T-cell (primary cell): Measurements from ENCODE around the gene HECA. TPM values are rescaled to one million over a fixed set of nuclear protein-coding genes. Genes with fewer than 3 reads are reported as not detected.
"Not testable (repeated sequence)": the region's sequence is repeated elsewhere in the genome, so short reads cannot be mapped to it uniquely, and the experiment has no call there.

ENCODE experiments used
- ATAC-seq, 4 experiments: fragments of 200-7000 bp in 3 of 4; fragments of 150-1000 bp in 1 of 4; cut with Tn5 transposase; replicated peaks in 1 of 4; 1 replicate in 3 of 4; 2 replicates in 1 of 4; pipeline ENCODE4 v1.10.0; 2021; ENCODE audit warnings: moderate library complexity in 3 of 4, mild to moderate bottlenecking in 2 of 4, moderate number of reproducible peaks in 1 of 4
- CTCF ChIA-PET, 2 donors: fragments of 300-600 bp; sonication (Branson Sonifier 250); formaldehyde crosslinking; loops; one replicate each; lab custom pipeline; 2022; ENCODE audit warnings: antibody characterized with exemption in 2 of 2; lab: Charles Lee
- POLR2A ChIA-PET, 2 donors: fragments of 300-600 bp; sonication (Branson Sonifier 250); formaldehyde crosslinking; loops; one replicate each; lab custom pipeline; 2022; ENCODE audit warnings: antibody characterized with exemption in 2 of 2; lab: Charles Lee
- DNase-seq, 35 experiments: peaks; one replicate each; pipeline versions ENCODE4 v3.0.0 to v3.0.0-alpha.2; 2013 to 2023
- H3K27ac ChIP-seq: one replicate; pipeline ENCODE4 v1.5.1; 2013; ENCODE audit warnings: low read length
- H3K27me3 ChIP-seq, 2 experiments: replicated peaks in 1 of 2; 1 replicate in 1 of 2; 2 replicates in 1 of 2; pipeline versions ENCODE4 v1.6.1 to v1.7.0; 2013; ENCODE audit warnings: low read length in 1 of 2, mixed read lengths in 1 of 2; ENCODE audit not compliant: control insufficient read depth in 2 of 2, insufficient read depth in 2 of 2; ENCODE audit errors: extremely low read depth in 1 of 2
- H3K36me3 ChIP-seq, 2 donors: 1 replicate in 1 of 2; 2 replicates in 1 of 2; pipeline versions ENCODE4 v1.6.1 to v1.7.0; 2013; ENCODE audit warnings: low read length in 1 of 2; ENCODE audit not compliant: control insufficient read depth in 2 of 2, insufficient read depth in 1 of 2; ENCODE audit errors: extremely low read depth in 1 of 2
- H3K4me1 ChIP-seq, 2 experiments: 1 replicate in 1 of 2; 2 replicates in 1 of 2; pipeline versions ENCODE4 v1.6.1 to v1.7.0; 2013; ENCODE audit warnings: low read length in 2 of 2, mixed read lengths in 1 of 2; ENCODE audit not compliant: insufficient read depth in 2 of 2, control insufficient read depth in 1 of 2; ENCODE audit errors: extremely low read depth in 1 of 2
- H3K4me3 ChIP-seq, 2 donors: 1 replicate in 1 of 2; 2 replicates in 1 of 2; pipeline versions ENCODE4 v1.5.1 to v1.7.0; 2013; ENCODE audit warnings: mild to moderate bottlenecking in 2 of 2, low read length in 1 of 2, moderate library complexity in 1 of 2; ENCODE audit not compliant: control insufficient read depth in 1 of 2; ENCODE audit errors: extremely low read depth in 1 of 2
- H3K9me3 ChIP-seq: 2 replicates; pipeline ENCODE4 v1.7.0; 2013
- H3K27ac Mint-ChIP-seq, 2 donors: one replicate each; pipeline ENCODE4 v1.8.0; 2020 to 2021; ENCODE audit warnings: mild to moderate bottlenecking in 2 of 2, mixed read lengths in 2 of 2
- H3K27me3 Mint-ChIP-seq, 2 donors: one replicate each; pipeline ENCODE4 v1.8.0; 2021 to 2022; ENCODE audit warnings: mixed read lengths in 2 of 2
- H3K36me3 Mint-ChIP-seq: one replicate; pipeline ENCODE4 v1.8.0; 2021; ENCODE audit warnings: mixed read lengths
- H3K4me1 Mint-ChIP-seq, 3 donors: one replicate each; pipeline ENCODE4 v1.8.0; 2020 to 2022; ENCODE audit warnings: mixed read lengths in 3 of 3, mild to moderate bottlenecking in 1 of 3
- H3K4me3 Mint-ChIP-seq, 3 donors: one replicate each; pipeline ENCODE4 v1.8.0; 2020 to 2022; ENCODE audit warnings: mild to moderate bottlenecking in 3 of 3, mixed read lengths in 3 of 3, moderate library complexity in 3 of 3
- H3K9me3 Mint-ChIP-seq, 3 donors: one replicate each; pipeline ENCODE4 v1.8.0; 2020 to 2022; ENCODE audit warnings: mixed read lengths in 3 of 3
- WGBS: methylation state at CpG from one replicate; pipeline ENCODE4 v1.1.5; 2013; ENCODE audit warnings: missing lambda C conversion rate; ENCODE audit not compliant: insufficient coverage; 5-methylcytosine and 5-hydroxymethylcytosine counted together
- total RNA-seq, 35 experiments: library from RNA in 6 of 35; stranded (reverse) in 6 of 35; fragments of 120-200 nt in 1 of 35; gene quantifications; one replicate each; pipeline versions ENCODE4 v1.2.1 to v1.2.4 and lab custom pipeline; 2013 to 2026

Gene HECA
- total RNA-seq, 5 donors from 2014 or later (not counting 1 experiment from before 2014, with no cell fraction given), result 125 to 137 (median 131) TPM

- H3K27ac Mint-ChIP-seq, result peak overlapping the region; percentile 95 to 97
- ChIA-PET CTCF (interaction anchor here (0.5 to 6.7 kb wide), 37 partner anchors 10 to 526 kb away, joined by 3 to 145 read pairs (median 4); partner anchors contain the start of genes CITED2 (in 2 of the 2) and REPS1 (in 1 of the 2)), POLR2A (interaction anchor here (0.6 to 1.3 kb wide), 3 partner anchors 102 to 155 kb away, joined by 4 to 13 read pairs (median 11); partner anchors contain the start of gene CITED2 (in 1 of the 2))
- DNase-seq (peak; percentile 40 to 82 (median 63)), ATAC-seq (peak; percentile 99 to 100 (median 100))
- H3K36me3 ChIP-seq, result no peaks in the 10 kb centered on the region
- H3K27me3 Mint-ChIP-seq, result no peaks in the 10 kb centered on the region
- peaks cover 8 to 11% (median 10%) of the 10 kb centered on the region in 3 donors for H3K4me1 Mint-ChIP-seq
- 19% methylated on average over 6 of the region's 7 CpGs for WGBS
- H3K4me3 ChIP-seq, result no peak overlapping the region
- no peaks in the 10 kb centered on the region for H3K36me3 Mint-ChIP-seq
- H3K9me3 ChIP-seq, result no peaks in the 10 kb centered on the region
- peak overlapping the region; percentile 12 to 44 (median 41) for H3K4me3 Mint-ChIP-seq
- peak overlapping the region; percentile 10 for H3K27ac ChIP-seq
- H3K4me1 ChIP-seq, result peaks cover 0 to 7% of the 10 kb centered on the region in 2 experiments
- H3K27me3 ChIP-seq, result no peaks in the 10 kb centered on the region
- H3K9me3 Mint-ChIP-seq, result no peaks in the 10 kb centered on the region
These were observed 84.4 kb downstream of the HECA start for GRCh38 chr6:139219271-139219729.

- Histone ChIP-seq H3K9me3 (no peaks in the 10 kb centered on the region), H3K27ac (peak overlapping the region; percentile 10), H3K4me1 (peaks cover 0 to 7% of the 10 kb centered on the region in 2 experiments), H3K27me3 (no peaks in the 10 kb centered on the region), H3K4me3 (no peak overlapping the region), H3K36me3 (no peaks in the 10 kb centered on the region)
- H3K9me3 Mint-ChIP-seq, result no peaks in the 10 kb centered on the region
- CTCF ChIA-PET, result interaction anchor here (0.5 to 6.7 kb wide), 35 partner anchors 10 to 527 kb away, joined by 3 to 145 read pairs (median 4); partner anchors contain the start of genes CITED2 (in 2 of the 2) and REPS1 (in 1 of the 2)
- H3K4me1 Mint-ChIP-seq, result peaks cover 8 to 11% (median 10%) of the 10 kb centered on the region in 3 donors
- no peaks in the 10 kb centered on the region for H3K27me3 Mint-ChIP-seq
- H3K36me3 Mint-ChIP-seq, result no peaks in the 10 kb centered on the region
- H3K4me3 Mint-ChIP-seq, result peak overlapping the region in 1 of 3 donors; percentile 12
- WGBS, result no CpG with 5 or more reads among the region's 2 CpGs
- POLR2A ChIA-PET, result interaction anchor here in 1 of 2 donors (1.1 to 1.3 kb wide), 2 partner anchors 145 to 155 kb away, joined by 4 to 11 read pairs; partner anchors contain the start of gene CITED2
- ATAC-seq (no peak), DNase-seq (no peak)
- H3K27ac Mint-ChIP-seq, result peak overlapping the region; percentile 95 to 97
These were observed 84.9 kb downstream of the HECA start for GRCh38 chr6:139219746-139220145.

- H3K4me1 ChIP-seq, H3K4me3 ChIP-seq, H3K27ac ChIP-seq, H3K36me3 Mint-ChIP-seq, H3K36me3 ChIP-seq, H3K9me3 Mint-ChIP-seq, H3K27me3 ChIP-seq, DNase-seq, H3K4me3 Mint-ChIP-seq, H3K27ac Mint-ChIP-seq, ATAC-seq, H3K27me3 Mint-ChIP-seq, POLR2A ChIA-PET, H3K9me3 ChIP-seq: not testable (repeated sequence)
- WGBS, result 93% methylated on average over 3 of the region's 3 CpGs
- CTCF ChIA-PET, result interaction anchor here in 1 of 2 donors (0.5 to 2.5 kb wide), 2 partner anchors 9 to 555 kb away, joined by 3 to 6 read pairs; no protein-coding TSS in a partner anchor
- H3K4me1 Mint-ChIP-seq, result peaks cover 8 to 16% (median 9%) of the 10 kb centered on the region in 3 donors
These were observed 93.5 kb downstream of the HECA start for GRCh38 chr6:139228387-139228786.

Other genes starting within 250 kb of the HECA start
- gene REPS1, start 146.8 kb upstream of the HECA start, total RNA-seq, result 10 to 100 TPM; 43.6 to 71.3 (median 46.5) TPM
- 10 to 100 TPM; 44.2 to 76.3 (median 71.5) TPM for gene ABRACL, start 106.3 kb upstream of the HECA start, total RNA-seq
- gene TXLNB, start 156.9 kb downstream of the HECA start, total RNA-seq, result under 1 TPM; 0.41 to 0.92 (median 0.72) TPM
- 100 to 1,000 TPM; 108 to 145 (median 134) TPM for gene CITED2, start 239.6 kb downstream of the HECA start, total RNA-seq